HG03175 (cell line): ENCODE measurements around the gene SEC31B.

Experiments
- ATAC-seq: cut with Tn5 transposase; IDR thresholded peaks from one replicate; pipeline ENCODE4 v1.9.1; 2021; ENCODE audit warnings: mild to moderate bottlenecking, moderate library complexity; ENCODE audit not compliant: unreplicated experiment

The SEC31B gene

DNA sequence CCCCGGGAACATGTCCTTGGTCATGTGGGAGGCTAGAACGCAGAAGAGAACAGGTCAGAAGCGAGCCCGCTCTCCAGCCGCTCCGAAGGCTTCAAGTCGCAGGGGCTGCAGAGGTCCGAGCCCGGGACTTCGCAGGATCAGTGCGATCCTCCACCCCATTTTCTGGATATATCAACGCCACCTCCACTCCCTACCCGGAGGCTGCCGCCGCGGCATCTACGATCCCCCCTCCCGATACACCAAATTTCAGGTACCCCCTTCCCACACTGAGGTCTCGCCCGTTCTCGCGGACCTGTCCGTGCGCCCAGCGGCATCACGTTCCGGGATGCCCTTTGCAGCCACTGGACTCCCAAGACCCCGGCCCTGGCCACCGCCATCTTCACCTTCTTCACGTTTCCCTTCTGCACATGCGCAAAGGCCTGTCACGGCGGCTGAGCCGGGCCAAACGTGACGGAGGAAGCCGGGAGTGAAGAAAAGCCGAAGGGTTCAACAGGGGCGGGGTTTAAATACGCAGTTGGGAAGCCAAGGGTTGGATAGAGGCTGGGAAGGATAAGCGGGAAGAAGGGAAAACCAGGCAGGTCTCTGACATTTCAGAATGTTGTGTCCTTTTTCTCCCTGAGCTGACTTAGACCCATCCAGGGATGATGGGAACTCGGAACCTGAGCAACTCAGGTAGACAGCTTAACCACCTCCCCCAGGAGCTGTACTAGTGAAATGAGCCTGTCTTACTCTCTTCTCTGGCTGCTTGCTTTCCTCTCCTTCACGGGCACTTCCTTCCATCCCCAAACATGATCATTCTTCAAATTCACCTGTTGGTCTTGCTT lies 10.0 kb upstream of the SEC31B start, which contains the start of gene NDUFB8:
Gene NDUFB8 (minus strand): TSS at position 397 of the 824 bp plus-strand sequence. CDS start 20 bp downstream, at position 377.
- ATAC-seq: no peak

DNA sequence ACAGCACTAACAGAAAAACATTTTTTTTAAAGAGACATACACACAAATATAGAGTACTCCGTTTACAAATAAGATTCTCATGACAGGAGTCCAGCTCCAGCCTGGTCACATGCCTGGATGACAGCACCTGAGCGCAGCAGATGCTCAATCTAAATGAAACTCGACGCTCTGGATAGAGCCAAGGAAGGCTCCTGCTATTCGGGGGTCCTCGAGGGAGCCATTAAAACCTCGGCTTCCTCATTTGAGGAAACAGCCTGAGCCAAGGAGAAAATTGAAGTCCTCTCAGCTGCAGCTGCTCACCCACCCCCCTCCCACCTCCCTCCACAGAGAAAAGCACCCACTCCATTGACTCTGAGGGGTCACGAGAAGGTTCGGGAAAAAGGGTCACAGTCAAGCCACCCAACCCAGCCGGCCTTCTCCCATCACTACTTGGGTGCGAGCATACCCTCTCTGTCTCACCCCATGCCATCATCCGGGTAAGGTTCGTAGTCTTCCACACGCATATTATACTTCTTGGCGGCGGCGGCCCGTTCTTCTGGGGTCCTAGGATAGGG lies 9.3 kb upstream of the SEC31B start:
- no peak for ATAC-seq

DNA sequence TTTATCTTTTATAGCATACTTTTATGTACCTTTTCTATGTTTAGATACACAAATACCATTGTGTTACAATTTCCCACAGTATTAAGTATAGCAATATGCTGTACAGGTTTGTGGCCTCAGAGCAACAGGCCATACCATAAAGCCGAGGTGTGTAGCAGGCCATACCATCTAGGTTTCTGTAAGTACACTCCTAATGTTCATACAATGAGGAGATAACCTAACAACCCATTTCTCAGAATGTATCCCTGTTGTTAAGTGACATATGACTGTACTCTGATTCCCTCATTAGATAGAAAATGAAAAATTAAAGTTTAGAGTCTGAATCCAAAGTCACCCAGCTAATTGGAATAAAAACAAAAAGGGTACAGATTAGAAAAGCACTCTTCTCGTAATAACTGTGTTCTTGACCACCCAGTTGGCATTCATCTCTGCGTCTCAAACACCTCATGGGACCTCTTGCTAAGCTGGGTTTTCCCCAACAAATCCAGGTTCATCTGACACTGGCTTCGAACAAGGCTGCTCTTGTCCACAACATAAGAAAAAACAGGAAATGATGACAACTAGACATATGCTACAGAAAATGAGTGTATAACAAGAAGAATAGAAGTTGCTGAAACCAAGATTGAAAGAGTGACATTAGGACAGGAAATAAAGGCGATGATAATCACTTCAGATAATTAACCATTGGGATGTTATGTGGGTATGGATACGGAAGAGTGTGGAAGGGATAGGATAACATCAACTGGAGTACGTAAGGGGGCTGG lies 8.6 kb upstream of the SEC31B start:
- ATAC-seq: no peak

DNA sequence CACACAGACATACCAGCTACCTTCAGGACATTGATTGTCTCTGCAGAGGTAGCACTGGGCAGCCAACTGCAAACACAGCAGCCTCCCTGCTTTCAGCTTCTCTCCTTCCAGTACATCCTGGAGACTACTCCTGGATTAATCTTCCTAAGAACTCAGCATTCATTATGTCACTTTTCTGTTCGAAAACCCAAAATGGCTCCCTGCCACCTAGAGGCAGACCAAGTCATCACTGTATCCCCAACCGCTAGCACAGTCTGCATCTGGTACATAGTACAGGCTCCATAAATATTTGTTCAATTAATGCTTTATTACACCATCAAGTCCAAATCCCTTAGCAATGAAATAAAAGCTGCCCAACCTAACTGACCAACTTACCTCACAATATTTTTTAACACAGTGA lies 5.0 kb upstream of the SEC31B start:
- ATAC-seq: no peak

DNA sequence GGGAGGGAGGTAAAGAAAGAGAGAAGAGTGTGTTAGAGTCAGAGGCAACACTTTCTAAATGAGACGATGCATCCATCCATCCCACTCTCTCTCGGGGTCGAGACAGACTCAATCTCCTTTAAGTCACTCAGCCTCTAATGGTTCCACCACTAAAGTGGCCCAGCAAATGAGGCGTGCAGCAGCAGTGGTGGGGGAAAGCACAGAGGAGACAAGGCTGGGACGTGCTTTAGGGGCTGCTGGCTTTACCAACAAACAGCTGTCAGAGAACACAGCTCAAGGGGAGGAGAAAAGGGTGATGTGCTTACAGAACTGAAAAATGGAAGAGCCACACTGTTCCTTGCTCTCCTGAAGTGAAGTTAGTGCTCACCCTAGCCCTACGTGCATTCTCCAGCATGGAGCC lies 4.5 kb upstream of the SEC31B start:
- no peak for ATAC-seq

DNA sequence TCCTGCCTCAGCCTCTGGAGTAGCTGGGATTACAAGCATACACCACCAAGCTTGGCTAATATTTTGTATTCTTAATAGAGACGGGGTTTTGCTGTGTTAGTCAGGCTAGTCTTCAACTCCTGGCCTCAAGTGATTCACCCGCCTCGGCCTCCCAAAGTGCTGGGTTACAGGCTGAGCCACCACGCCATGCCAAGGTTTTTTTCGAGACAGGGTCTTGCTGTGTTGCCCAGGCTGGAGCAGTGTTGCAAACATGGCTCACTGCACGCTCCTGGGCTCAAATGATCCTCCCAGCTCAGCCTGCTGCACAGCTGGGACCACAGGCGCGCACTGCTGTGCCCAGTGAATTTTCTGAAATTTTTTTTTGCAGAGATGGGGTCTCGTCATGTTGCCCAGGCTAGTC lies 3.3 kb upstream of the SEC31B start:
- ATAC-seq: no peak

DNA sequence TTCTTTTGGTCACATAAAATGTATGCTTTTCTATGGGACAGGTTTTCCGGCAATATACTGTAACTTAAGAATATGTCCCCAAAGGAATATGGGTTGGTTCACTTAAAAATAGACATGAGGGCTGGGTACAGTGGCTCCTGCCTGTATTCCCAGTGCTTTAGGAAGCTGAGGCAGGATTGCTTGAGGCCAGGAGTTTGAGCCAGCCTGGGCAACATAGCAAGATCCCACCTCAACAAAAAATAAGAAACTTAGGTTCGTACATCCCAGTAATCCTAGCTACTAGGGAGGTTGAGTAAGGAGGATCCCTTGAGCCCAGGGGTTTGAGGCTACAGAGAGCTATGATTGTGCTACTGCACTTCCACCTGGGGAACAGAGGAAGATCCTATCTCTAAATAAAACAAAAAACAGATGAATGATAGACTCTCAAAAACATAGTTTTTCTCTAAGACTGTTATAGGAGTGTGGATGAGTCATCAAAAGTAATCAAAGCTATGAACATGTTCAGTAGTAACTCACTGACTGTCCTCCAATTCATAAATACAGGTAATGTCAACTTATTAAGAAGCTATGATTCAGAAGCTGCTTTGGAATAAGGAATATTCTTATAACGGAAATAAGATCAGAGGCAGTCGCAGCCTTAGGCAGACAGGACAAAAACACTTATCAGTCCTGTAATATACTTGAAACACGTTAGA lies 2.6 kb upstream of the SEC31B start:
- no peak for ATAC-seq

DNA sequence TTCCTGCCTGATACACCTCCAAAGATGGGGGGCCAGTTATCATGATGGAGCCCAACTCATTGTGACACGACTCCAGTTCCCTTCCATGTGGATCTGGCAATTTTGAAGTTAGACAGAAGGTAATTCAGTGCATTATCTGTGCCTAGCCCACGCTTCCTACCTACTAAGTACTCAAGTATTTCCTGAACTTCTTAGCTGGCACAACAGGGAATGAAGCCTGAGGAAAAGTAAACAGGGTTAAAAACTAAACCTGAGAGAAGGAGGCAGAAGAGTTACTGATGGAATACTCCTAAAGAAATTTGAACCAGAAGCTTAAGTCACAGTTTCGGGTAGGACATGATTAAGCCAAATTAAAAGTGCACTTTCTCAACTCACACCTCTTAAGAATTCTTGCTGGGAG lies 1.1 kb upstream of the SEC31B start:
- no peak for ATAC-seq

DNA sequence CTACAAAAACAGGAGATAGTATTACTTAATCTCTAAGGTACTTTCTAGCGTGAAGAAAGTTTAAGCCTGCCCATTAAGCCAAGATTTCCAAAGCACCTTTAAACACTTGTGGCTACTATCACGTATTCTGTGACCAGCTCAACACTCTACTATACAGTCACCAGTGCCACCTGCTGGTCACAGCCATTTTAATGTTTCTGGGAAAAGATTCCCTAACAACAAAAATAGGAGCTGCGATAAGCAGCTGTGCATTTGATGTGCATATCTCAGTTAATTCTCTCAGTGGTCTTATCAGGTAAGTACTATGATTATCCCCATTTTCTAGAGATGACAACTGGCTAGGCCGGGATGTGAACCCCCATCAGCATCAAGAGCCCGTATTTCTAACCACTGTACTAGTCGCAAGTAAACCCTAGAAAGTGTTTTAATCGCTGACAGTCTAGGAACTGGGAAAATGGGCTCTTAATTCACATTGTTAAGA lies 860 bp downstream of the SEC31B start:
- ATAC-seq: no peak

DNA sequence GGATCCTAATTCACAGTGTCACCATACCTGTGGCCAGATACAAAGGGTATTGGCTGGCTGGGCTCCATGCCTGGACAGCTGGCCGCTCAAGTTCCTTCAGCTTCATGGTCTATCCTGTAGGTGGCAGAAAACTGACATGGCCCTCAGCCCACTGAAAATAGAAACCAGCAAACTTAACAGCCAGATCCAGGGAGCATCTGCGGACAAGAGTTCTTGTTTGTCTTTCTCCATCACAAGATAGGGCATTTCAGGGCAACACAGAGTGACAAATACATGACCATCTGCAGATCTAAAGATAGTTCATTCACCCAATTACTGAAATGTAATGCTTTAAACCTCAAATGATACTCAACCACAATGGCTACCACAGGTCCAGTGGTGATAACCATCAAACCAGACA lies 2.8 kb downstream of the SEC31B start:
- ATAC-seq: no peak

DNA sequence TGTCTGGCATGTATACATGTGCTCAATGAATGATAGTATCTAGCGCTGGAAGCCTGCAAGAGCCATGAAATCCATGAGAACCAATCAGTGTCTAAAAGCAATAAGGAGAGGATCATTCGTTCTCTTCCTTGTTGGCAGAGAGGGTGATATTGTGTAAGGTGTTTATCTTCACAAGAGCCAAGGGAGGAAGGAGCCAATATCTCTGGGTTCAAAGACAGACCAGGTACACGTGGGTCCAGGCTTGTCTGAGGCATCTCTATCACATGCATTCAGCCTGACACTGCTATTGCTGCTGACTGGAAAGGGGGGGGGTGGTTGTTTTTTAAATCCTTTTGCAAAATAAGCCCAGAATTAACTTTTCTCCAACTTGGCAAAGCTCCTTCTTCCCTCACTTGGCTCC lies 4.0 kb downstream of the SEC31B start:
- ATAC-seq: no peak

DNA sequence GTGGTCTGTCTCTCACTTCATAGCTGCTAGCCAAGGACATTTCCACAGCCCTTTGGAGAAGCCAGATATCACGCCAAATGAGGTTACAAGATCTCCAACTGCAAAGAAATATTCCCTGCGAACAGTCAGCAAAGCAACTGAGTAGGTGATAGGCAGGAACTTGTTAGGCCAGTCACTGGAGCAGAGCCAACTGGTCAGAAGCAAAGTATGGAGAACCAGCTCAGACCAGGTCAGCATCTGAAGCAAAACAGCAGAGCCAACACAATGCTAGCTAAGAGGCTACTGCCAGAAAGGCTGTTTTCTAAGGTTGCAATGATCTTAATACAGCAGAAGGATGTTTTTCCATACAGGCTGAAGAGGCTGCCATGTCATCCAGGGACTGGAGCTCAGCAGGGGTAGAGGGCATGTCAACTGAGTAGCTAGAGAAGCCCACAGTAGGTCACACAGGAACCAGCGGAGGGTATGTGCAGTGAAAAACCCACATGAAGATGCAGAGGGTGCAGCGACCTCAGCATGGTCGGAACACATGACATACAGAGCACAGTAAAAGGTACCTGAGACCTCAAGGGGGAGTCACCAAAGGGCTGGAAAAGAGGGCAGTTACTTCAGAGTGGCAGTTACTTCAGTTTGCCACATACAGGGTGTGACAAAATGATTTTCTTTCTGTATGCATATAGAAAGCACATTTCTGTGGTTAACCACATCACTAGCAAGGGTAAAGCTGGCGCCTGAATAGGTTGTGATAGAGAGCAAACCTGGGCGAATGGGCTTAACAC lies 8.9 kb downstream of the SEC31B start:
- ATAC-seq: peak; percentile 56

DNA sequence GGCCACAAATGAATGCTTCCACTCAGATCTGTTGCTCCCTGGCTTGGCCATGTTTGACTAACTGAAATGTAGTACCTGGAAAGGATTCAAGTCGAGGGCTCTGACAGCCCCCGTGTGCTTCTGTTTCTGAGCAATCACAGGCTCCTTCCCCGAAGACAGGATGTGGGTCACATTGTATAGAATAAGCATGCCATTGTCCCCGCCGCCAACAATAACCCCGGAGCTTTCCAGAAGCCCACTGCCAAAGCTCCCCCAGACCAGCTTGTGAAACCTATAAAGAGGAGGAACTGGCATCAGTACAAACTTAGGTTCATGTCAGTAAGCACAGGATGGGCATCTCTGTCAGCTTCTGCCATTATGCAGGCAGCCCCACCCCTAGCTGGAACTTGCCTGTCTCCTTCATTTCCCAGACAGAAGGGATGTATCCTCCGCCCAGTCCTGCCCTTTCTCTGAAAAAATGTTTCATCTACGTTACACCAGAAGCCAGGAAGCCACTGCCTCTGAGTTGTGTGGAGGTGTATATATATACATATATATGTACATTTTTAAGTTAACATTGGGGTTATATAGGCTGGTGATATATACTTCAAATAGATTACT lies 10.3 kb downstream of the SEC31B start:
- ATAC-seq: no peak

DNA sequence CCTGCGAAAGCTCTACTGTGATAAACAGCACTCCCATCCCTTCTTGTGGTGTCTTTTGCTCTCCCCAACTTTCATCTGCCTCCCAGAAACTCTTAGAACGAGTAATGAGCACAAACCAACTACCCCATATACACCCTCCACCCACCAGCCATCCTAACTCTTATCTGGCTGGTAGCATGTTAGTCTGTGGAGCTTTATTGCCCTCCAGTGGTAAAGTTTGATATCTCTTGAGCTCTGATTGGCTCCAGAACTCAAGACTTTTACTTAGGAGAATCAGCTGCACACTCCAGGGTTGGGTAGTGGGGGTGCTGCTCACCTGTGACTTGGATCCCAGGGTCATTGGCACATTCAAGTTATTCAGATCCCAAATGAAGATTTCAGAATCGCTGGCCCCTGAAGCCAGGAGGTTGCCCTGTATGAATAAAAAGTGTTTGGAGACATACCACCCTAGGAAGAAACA lies 10.9 kb downstream of the SEC31B start:
- no peak for ATAC-seq

DNA sequence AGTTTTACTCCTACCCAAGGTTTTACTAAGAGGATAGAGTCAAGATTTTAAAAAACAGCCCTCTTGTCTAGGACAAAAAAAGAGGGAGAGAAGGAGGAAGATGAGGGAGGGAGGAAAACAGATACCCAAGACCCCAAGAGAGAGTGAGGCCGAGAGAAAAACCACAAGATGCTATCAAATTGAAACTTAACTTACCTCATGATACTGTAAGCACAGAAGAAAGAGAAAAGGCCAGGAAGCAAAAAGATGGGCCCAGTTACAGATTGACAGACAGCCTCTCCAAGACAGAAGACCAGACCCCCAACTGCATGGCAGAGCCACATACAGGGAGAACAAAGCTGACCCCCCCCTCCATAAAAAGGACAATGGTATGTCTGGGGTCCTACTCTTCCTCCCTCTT lies 11.4 kb downstream of the SEC31B start:
- ATAC-seq: no peak

DNA sequence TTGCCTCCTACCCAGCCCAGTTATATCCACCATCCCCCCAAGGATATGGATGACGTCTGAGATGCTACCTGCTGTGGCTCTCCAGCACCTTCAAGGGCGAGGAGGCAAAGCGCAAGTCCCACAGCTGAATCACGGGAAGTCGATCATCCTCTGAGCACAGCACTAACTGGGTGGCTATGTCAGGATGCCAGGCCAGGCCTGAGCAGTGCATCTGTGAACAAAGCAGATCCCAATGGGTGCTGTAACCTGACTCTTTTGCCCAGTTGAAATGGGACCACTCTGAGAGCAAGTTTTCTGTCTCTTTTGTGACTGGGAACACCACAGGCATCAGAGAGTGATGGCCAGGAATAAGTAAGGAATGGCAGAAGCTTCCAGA lies 12.3 kb downstream of the SEC31B start:
- ATAC-seq: no peak

DNA sequence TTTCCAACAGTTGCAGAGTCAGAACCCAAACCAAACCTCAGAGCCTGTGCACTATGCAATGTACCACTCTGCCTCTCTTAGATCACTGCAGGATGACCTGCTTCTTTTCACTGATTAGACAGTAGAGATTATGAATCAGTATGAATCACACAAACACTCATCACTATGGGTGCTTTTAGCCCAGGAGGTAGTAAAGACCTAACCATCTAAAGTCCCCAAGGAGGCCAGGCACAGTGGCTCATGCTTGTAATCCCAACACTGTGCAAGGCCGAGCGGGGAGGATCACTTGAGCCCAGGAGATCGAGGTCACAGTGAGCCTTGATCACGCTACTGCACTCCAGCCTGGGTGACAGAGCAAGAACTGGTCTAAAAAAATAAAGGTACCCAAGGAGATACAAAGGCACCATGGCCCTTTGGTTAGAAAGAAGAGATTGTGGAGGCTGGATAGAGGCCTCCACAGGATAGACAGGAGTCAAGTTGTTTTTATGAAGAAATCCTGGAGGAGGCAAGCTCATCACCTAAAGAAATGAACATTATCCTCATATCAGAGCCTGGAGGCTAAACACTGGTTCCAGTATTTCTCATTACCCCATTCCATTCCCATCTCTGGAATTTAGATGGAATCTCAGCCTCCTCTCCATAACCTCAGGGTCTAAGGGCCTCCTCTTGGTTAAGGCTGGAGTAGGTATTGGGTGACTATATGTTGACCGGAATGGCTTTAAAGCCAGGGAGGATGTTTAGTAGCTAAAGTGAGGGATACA lies 12.9 kb downstream of the SEC31B start:
- no peak for ATAC-seq

DNA sequence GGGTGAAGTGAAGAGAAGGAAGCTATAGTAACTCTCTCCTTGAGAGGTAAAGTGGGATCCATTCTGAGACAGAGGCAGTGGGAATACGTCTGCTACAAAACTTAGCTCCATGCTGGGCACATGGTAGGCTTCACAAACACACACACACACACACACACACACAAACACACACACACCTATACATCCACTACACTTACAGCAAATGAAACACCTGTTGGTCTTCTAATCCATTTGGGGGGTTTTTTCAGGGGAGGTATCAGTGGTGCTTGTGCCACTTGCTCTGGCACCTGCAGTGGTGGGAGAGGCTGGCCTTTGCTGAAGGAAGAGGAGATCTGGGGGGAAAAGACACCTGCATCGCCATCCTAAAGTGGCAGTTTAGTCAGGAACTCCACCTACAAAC lies 14.5 kb downstream of the SEC31B start:
- ATAC-seq: no peak

DNA sequence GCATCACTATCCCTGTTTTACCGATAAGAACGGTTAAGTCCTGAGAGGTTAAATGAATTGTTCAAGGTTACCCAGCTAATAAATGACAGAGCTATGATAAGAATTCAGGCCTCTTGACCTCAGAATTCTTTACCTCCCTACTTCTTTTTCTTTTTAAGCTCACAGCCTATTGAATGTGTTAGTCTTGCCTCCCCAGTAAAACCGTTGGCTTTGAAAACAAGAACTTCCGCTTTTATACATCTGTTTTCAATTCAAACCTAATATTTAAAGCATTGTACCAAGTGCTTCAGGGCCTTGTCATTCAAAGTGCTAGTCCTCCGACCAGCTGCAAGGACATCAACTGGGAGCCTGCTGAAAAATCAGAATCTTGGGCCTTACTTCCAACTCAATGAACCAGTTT lies 15.6 kb downstream of the SEC31B start:
- no peak for ATAC-seq
